Stimulated activated CD8-positive, alpha-beta memory T cell treated with anti-CD3 and anti-CD28 coated beads, Interleukin-7, amount 100 ng/mL, for 4 hours (primary cell): ENCODE data around the gene TSPEAR.
"Not testable (repeated sequence)": the region's sequence is repeated elsewhere in the genome, so short reads cannot be mapped to it uniquely, and the experiment has no call there.

Experiments used
- DNase-seq, 2 donors: peaks; one replicate each; pipeline ENCODE4 v3.0.0-alpha.2; 2020; ENCODE audit warnings: low read depth in 2 of 2

Gene TSPEAR

DNA sequence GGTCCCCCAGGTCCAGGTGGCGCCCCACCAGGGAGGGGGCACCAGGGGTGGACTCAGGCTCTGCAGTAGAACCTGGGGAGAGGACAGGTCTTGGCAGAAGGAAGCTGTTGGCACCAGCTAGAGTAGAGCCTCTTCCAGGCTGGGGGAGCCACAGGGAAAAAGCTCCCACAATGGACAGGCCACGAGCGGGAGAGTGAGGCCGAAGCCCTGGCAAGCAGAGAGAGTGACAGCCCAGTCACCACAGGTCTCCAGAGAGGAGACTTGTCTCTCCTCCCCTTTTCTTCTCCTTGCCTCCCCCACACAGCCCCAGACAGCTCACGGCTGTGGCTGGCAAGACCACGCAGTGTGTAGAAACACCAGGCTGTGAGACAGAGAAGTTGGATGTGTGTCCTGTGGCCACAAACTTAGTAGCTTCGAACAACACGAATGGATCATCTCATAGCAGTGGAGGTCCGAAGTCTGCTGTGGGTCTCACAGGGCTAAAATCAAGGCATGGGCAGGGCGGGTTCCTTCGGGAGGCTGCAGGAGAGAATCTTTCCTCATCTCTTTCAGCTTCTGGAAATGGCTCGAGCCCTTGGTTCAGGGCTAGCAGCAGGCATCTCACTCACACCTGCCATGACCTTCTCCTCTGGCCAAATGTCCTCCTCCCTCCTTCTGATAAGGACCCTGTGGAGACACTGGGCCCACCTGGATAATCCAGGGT, 60.2 kb downstream of the TSPEAR start:
- DNase-seq = no peak

DNA sequence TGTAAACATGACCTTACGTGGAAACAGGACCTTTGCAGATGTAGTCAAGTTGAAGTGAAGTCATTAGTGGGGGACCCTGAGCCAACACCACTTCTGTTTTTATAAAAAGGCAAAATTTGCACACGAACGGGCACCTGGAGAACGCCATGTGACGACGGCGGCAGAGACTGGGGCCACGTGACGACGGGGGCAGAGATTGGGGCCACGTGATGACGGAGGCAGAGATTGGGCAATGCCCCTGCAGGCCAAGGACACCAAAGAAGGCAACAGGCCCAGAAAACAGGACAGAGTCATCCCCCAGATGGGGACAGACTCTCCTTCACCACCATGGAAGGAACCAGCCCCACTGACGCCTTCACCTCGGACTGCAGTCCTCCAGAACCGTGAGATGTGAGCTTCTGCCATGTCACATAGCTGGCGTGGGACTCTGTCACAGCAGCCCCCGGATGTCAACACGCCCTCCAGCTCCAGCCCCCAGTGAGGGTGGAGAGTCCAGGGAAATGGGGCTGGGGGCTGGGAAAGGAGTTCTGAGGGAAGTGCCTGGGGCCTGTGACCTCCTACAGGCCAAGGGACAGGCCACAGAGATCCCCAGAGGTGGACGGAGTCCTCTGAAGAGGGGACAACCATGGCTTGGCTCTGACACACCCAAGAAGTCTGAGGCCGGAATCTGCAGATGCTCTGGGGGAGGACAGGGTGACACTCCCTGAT, 61.0 kb downstream of the TSPEAR start:
- no peak for DNase-seq

GRCh38 chr21:44649521-44650100, 61.8 kb downstream of the TSPEAR start:
- no peak for DNase-seq

GRCh38 chr21:44648557-44649311, 62.6 kb downstream of the TSPEAR start:
- no peak for DNase-seq

DNA sequence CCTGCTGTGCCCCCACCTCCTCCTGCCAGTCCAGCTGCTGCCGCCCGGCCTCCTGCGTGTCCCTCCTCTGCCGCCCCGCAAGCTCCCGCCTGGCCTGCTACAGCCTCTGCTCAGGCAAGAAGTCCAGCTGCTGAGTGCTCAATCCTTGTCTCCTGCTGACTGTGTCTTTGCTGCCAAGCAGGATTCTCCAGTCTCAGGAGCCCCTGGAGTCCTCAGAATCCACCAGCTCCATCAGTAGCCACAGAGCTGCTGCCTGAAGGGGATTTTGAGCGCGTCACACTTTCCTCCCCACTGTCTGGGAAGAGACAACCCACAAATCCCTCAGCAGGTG, 64.2 kb downstream of the TSPEAR start:
- no peak for DNase-seq

DNA sequence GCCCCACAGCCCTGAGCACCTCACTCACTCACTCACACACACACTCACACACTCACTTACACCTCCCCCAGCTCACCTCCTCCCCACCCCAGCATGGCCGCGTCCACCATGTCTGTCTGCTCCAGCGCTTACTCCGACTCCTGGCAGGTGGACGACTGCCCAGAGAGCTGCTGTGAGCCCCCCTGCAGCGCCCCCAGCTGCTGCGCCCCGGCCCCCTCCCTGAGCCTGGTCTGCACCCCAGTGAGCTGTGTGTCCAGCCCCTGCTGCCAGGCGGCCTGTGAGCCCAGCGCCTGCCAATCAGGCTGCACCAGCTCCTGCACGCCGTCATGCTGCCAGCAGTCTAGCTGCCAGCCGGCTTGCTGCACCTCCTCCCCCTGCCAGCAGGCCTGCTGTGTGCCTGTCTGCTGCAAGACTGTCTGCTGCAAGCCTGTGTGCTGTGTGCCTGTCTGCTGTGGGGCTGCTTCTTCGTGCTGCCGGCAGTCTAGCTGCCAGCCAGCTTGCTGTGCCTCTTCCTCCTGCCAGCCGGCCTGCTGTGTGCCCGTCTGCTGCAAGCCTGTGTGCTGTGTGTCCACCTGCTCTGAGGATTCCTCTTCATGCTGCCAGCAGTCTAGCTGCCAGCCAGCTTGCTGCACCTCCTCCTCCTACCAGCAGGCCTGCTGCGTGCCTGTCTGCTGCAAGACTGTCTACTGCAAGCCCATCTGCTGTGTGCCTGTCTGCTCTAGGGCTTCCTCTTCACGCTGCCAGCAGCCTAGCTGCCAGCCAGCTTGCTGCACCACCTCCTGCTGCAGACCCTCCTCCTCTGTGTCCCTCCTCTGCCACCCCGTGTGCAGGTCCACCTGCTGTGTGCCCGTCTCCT, 64.8 kb downstream of the TSPEAR start, which contains the start of gene KRTAP10-11:
TSS of gene KRTAP10-11 (plus strand) at position 49 of the 856 bp plus-strand sequence. CDS start at position 94, 45 bp downstream.
- DNase-seq = not testable (repeated sequence)

GRCh38 chr21:44644878-44645277, 66.5 kb downstream of the TSPEAR start:
- DNase-seq = no peak

GRCh38 chr21:44643741-44644310, 67.5 kb downstream of the TSPEAR start:
- no peak for DNase-seq

GRCh38 chr21:44640761-44641160, 70.6 kb downstream of the TSPEAR start:
- no peak for DNase-seq

DNA sequence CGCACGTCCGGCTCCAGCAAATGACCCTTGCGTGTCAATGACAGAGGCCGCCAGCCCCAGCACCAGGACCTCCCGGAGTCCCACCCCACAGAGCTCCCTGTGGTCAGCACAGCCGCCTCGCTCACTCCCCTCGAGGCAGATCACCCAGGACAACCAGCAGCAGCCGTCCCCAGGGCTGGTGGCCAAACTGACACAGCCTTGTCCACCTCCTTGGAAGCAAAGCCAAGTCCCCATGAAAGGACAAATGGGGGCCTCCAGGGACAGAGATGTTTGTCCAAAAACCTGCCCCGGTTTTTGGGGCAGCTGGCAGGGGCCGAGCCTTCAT, 72.1 kb downstream of the TSPEAR start:
- DNase-seq = no peak

- not testable (repeated sequence) for DNase-seq
Observed at GRCh38 chr21:44638506-44639330, 72.7 kb downstream of the TSPEAR start.

- not testable (repeated sequence) for DNase-seq
Observed at GRCh38 chr21:44637851-44638348, 73.5 kb downstream of the TSPEAR start.

GRCh38 chr21:44637018-44637850, 74.1 kb downstream of the TSPEAR start, which contains the start of gene KRTAP10-10:
Gene KRTAP10-10, plus strand, starts transcription at chr21:44637356. Its CDS starts 62 bp downstream, at chr21:44637418.
- no peak for DNase-seq

DNA sequence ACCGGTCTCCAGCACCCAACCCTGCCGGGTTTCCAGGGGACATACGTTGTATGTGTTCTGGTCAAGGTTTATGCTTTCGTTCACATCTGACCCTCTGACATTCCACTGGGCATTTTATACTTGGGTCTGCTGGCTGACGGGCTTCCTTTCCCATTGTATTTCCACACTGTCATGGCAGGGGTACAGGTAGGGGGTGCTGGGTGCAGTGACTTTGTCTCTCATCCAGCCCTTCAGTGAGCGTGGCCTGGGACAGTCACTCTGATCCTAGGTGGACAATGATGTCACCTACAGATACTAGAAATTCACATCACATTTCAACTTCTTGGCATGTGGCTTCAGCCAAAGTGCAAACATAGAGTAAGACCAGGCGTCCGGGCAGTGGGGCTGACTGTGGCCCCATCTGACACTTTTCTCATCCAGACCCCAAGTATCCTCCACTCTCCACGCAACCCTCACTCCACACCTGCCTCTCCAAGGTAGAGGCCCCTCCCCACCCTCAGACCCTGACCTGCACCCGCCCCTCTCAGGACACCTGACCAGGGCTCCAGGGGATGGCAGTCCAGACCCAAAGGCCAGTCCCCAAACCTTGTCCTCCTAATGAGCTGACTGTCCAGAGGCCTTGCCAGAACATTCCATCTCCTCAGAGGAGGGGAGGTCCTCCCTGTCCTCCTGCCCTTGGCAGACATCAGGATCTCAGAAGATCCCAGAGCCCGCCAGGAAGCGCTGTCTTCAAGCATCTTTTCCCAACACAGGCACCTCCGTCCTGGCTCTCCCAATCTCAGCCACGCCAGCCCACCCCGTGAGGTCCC, 75.0 kb downstream of the TSPEAR start:
- no peak for DNase-seq

DNA sequence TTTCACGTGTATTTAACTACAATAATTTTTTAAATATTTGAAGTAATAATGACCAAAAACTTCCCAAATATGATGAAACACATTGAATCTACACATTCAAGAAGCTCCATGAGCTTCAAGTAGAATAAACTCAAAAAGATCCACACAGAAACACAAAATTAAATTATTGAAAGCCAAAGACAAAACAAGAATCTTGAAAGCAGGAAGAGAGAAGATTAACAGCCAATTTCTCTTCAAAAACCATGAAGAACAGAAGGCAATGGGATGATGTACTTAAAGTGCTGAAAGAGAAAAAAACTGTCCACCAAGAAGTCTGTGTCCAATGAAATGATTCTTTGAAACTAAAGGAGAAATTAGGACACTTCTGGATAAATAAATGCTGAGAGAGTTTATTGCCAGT, 79.3 kb downstream of the TSPEAR start:
- no peak for DNase-seq

GRCh38 chr21:44630440-44630839, 80.9 kb downstream of the TSPEAR start:
- no peak for DNase-seq

DNA sequence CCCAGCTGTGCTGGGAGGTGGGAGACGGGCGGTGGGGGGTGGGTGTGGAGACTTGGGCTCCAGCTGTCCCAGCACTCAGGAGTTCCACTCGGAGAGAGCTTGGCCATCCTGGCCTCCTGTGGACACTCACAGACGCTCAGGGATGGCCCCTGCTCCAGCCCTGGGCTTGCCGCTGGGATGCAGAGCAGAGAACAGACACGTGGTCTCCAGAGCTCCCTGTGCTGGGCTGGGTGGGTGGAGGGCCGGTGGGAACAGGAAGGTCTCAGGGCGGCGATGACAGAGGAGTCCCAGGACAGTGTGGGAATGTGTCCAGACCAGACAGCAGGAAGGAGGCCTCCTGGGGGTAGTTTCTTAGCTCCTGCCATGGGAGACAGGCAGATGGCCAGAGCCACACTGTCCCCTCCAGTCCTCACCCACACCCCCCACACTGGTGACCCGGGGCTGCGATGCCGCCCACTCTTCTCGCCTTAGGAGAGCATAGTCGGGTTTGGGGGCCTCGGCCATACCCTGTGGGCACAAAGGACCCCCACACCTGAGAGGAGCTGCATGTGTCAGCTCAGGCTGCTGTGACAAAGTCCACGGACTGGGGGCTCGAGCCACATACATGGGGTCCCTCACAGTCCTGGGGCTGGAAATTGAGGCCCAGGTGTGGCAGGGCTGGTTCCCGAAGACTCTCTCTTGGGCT, 82.5 kb downstream of the TSPEAR start:
- no peak for DNase-seq

- DNase-seq = not testable (repeated sequence)
Observed at GRCh38 chr21:44627831-44628233, 83.5 kb downstream of the TSPEAR start.
